HepG2 (cell line): ENCODE data around the gene KATNAL1.

ENCODE experiments used
- AHR ChIP-seq: IDR thresholded peaks from 2 replicates; pipeline ENCODE4 v1.6.1; 2018; ENCODE audit warnings: missing genetic modification reagents, missing compliant biosample characterization
- POGK ChIP-seq: sonication (generic); formaldehyde crosslinking; conservative IDR thresholded peaks from 2 replicates; pipeline ENCODE4 v1.8.0; 2022; ENCODE audit warnings: mild to moderate bottlenecking, moderate library complexity, missing genetic modification reagents
- POLR2AphosphoS5 ChIP-seq: IDR thresholded peaks from 2 replicates; pipeline ENCODE4 v1.6.1; 2012; ENCODE audit warnings: low read depth, low read length
- RFX5 ChIP-seq: IDR thresholded peaks from 2 replicates; pipeline ENCODE4 v1.6.1; 2011; ENCODE audit warnings: low read depth, low read length, improper control_type of control experiment
- SOX13 ChIP-seq, 3 experiments: fragments of 450-650 bp in 1 of 3; sonication (generic) in 1 of 3; formaldehyde crosslinking in 1 of 3; IDR thresholded peaks in 2 of 3; conservative IDR thresholded peaks in 1 of 3; 2 replicates each; pipeline versions ENCODE4 v1.5.0 to v1.6.1; 2016 to 2020; ENCODE audit warnings: antibody characterized with exemption in 1 of 3, mild to moderate bottlenecking in 1 of 3, missing compliant biosample characterization in 1 of 3, missing genetic modification reagents in 1 of 3, moderate library complexity in 1 of 3
- ZNF513 ChIP-seq: sonication (generic); formaldehyde crosslinking; conservative IDR thresholded peaks from 2 replicates; pipeline ENCODE4 v1.5.0; 2020; ENCODE audit warnings: missing genetic modification reagents

DNA sequence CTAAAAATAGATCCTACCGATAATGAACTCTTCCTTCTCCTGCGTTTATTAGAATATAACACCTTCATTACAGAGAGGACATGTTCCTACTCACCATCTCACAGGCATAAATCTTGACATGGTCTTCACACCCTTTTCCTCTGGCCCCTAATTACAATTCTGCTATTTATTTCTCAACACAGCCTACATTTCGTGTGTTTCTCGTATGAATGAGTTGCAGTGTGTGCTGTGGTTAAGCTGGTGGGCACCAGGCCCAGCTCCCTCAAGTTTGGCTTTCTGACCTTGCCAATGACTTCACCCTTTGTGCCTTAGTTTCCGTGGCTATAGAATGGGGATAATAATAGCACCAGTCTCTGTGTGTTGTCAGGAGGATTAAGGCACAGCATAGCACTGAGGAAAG, 12.3 kb upstream of the KATNAL1 start:
- TF ChIP-seq POGK (CRISPR knock-in tag) (no peak), SOX13 (IDR thresholded peaks at IDR 0.05) (no peak), SOX13 (CRISPR knock-in tag; conservative IDR thresholded peaks at IDR 0.05 in 1 of 2, IDR thresholded peaks at IDR 0.05 in 1 of 2) (no peak), AHR (CRISPR knock-in tag) (no peak), ZNF513 (no peak), RFX5 (no peak), POLR2AphosphoS5 (no peak)
